Peyer's patch (tissue), 4 donors: ENCODE measurements around the gene PGBD1. TPM values are rescaled to one million over a fixed set of nuclear protein-coding genes. Genes with fewer than 3 reads are reported as not detected.
"Not testable (repeated sequence)": the region's sequence is repeated elsewhere in the genome, so short reads cannot be mapped to it uniquely, and the experiment has no call there.

ENCODE experiments used
- DNase-seq, 3 donors: peaks; one replicate each; pipeline ENCODE4 v3.0.0-alpha.2; 2017 to 2019
- H3K27ac ChIP-seq, 4 donors: fragments of 200-600 bp; sonication (generic); one replicate each; pipeline ENCODE4 v1.5.1; 2016 to 2019
- H3K27me3 ChIP-seq, 2 donors: fragments of 200-600 bp; sonication (generic); one replicate each; pipeline ENCODE4 v1.5.1; 2019
- H3K36me3 ChIP-seq, 3 donors: fragments of 200-600 bp; sonication (generic); one replicate each; pipeline ENCODE4 v1.5.1; 2016 to 2019
- H3K4me1 ChIP-seq, 4 donors: fragments of 200-600 bp; sonication (generic); one replicate each; pipeline ENCODE4 v1.5.1; 2016 to 2019
- H3K4me3 ChIP-seq, 4 donors: fragments of 200-600 bp; sonication (generic); 1 replicate in 3 of 4; 2 replicates in 1 of 4; pipeline ENCODE4 v1.5.1; 2016 to 2019; ENCODE audit warnings: mild to moderate bottlenecking in 1 of 4
- H3K9me3 ChIP-seq, 4 donors: fragments of 200-600 bp; sonication (generic); one replicate each; pipeline ENCODE4 v1.5.1; 2016 to 2019; ENCODE audit warnings: mild to moderate bottlenecking in 1 of 4
- CTCF ChIP-seq, 6 experiments: fragments of 450-650 bp in 4 of 6; fragments of 200-600 bp in 2 of 6; sonication (generic) in 1 of 6; IDR thresholded peaks; one replicate each; pipeline ENCODE4 v1.5.1; 2017 to 2019; ENCODE audit warnings: antibody characterized with exemption in 6 of 6, mild to moderate bottlenecking in 3 of 6, moderate library complexity in 1 of 6
- POLR2A ChIP-seq, 2 donors: fragments of 450-650 bp; IDR thresholded peaks; one replicate each; pipeline ENCODE4 v1.5.1; 2017; ENCODE audit warnings: antibody characterized with exemption in 2 of 2, mild to moderate bottlenecking in 2 of 2, moderate library complexity in 2 of 2
- total RNA-seq, 4 donors: library from RNA; depleted of rRNA; stranded (reverse); fragments of >200 nt; gene quantifications; one replicate each; pipeline ENCODE4 v1.1.0, GENCODE V29; 2016

The PGBD1 gene
- total RNA-seq, 4 donors from 2014 or later = 0.88 to 3.8 (median 1.7) TPM

- Histone ChIP-seq H3K36me3 (peaks cover 0 to 4% (median 0%) of the 10 kb centered on the region in 3 donors), H3K27ac (no peak overlapping the region), H3K4me1 (no peaks in the 10 kb centered on the region), H3K27me3 (no peaks in the 10 kb centered on the region), H3K9me3 (no peaks in the 10 kb centered on the region), H3K4me3 (no peak overlapping the region)
- no peak for DNase-seq
- TF ChIP-seq CTCF (IDR thresholded peaks at IDR 0.05) (no peak), POLR2A (IDR thresholded peaks at IDR 0.05) (no peak)
Measured at GRCh38 chr6:28295326-28295725, 14.0 kb downstream of the PGBD1 start.

GRCh38 chr6:28296520-28297060 is 15.2 kb downstream of the PGBD1 start:
- Histone ChIP-seq H3K4me3 (no peak overlapping the region), H3K36me3 (peaks cover 0 to 4% (median 0%) of the 10 kb centered on the region in 3 donors), H3K9me3 (no peaks in the 10 kb centered on the region), H3K27me3 (no peaks in the 10 kb centered on the region), H3K27ac (no peak overlapping the region), H3K4me1 (no peaks in the 10 kb centered on the region)
- no peak for DNase-seq
- TF ChIP-seq POLR2A (IDR thresholded peaks at IDR 0.05) = no peak
- no peak for TF ChIP-seq CTCF (IDR thresholded peaks at IDR 0.05)

DNA sequence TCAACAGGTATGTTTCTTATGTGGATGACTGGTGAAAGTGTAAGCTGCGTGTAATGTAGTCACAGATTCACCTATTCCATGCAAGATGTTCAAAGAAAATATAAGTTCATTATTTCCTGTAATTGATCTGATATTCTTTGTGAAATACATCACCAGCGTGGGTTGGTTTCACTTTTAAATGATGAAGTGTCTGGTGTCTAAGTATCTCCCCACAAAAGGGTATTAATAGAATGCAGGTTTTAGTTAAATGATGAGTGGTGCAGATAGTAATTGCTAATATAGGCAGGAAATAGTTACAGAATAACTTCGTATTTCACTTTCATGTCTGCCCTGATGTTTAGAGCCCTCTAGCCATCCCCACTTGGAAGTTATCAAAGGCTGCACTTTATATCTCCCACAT is 22.2 kb downstream of the PGBD1 start:
- Histone ChIP-seq H3K36me3 (no peaks in the 10 kb centered on the region), H3K4me1 (no peaks in the 10 kb centered on the region), H3K27me3 (no peaks in the 10 kb centered on the region), H3K4me3 (no peak overlapping the region), H3K9me3 (no peaks in the 10 kb centered on the region), H3K27ac (no peak overlapping the region)
- TF ChIP-seq CTCF (IDR thresholded peaks at IDR 0.05) = no peak
- TF ChIP-seq POLR2A (IDR thresholded peaks at IDR 0.05) = no peak
- no peak for DNase-seq

GRCh38 chr6:28306363-28306762 is 25.0 kb downstream of the PGBD1 start:
- not testable (repeated sequence) for H3K9me3 ChIP-seq, H3K36me3 ChIP-seq

GRCh38 chr6:28311139-28311823 is 29.9 kb downstream of the PGBD1 start:
- Histone ChIP-seq H3K36me3 (no peaks in the 10 kb centered on the region), H3K27ac (no peak overlapping the region), H3K27me3 (no peaks in the 10 kb centered on the region), H3K9me3 (no peaks in the 10 kb centered on the region), H3K4me3 (no peak overlapping the region), H3K4me1 (no peaks in the 10 kb centered on the region)
- DNase-seq = no peak
- TF ChIP-seq CTCF (IDR thresholded peaks at IDR 0.05) (no peak), POLR2A (IDR thresholded peaks at IDR 0.05) (no peak)

More at GRCh38 chr6:28306363-28306762, 25.0 kb downstream of the PGBD1 start:
- not testable (repeated sequence) for H3K4me1 ChIP-seq, H3K27ac ChIP-seq, H3K27me3 ChIP-seq, H3K4me3 ChIP-seq, DNase-seq

DNA sequence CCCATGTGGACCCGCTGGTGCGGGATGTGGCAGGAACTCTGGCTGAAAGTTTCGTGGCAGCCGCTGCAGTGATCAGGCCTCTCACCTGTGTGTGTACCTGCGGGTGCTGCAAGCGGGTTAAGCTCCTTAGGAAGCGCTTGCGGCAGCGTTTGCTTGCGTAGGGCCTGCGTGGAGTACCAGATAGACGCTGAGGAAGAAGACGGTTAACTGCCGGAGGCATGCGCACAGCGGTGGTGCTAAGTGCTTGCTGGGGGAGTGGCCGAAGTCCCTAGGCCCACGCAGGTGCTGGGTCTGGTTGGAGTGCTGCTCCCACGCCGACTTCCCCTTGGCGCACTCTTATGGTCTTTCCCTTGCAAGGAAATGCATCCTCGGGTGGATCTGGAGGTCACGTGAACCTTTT is 31.6 kb downstream of the PGBD1 start:
- no peak overlapping the region for H3K27ac ChIP-seq
- TF ChIP-seq POLR2A (IDR thresholded peaks at IDR 0.05) = no peak
- no peak for TF ChIP-seq CTCF (IDR thresholded peaks at IDR 0.05)
- no peak overlapping the region for H3K4me3 ChIP-seq
- DNase-seq = no peak
- no peaks in the 10 kb centered on the region for H3K4me1 ChIP-seq
- no peaks in the 10 kb centered on the region for H3K27me3 ChIP-seq
- no peaks in the 10 kb centered on the region for H3K36me3 ChIP-seq
- H3K9me3 ChIP-seq = no peaks in the 10 kb centered on the region
